ENCODE data around the gene COQ9.

Gene COQ9

GRCh38 chr16:57473176-57473840 lies 26.0 kb downstream of the COQ9 start:
- DNase-seq, result no peak

GRCh38 chr16:57473906-57474305 lies 26.6 kb downstream of the COQ9 start:
- DNase-seq, result no peak

DNA sequence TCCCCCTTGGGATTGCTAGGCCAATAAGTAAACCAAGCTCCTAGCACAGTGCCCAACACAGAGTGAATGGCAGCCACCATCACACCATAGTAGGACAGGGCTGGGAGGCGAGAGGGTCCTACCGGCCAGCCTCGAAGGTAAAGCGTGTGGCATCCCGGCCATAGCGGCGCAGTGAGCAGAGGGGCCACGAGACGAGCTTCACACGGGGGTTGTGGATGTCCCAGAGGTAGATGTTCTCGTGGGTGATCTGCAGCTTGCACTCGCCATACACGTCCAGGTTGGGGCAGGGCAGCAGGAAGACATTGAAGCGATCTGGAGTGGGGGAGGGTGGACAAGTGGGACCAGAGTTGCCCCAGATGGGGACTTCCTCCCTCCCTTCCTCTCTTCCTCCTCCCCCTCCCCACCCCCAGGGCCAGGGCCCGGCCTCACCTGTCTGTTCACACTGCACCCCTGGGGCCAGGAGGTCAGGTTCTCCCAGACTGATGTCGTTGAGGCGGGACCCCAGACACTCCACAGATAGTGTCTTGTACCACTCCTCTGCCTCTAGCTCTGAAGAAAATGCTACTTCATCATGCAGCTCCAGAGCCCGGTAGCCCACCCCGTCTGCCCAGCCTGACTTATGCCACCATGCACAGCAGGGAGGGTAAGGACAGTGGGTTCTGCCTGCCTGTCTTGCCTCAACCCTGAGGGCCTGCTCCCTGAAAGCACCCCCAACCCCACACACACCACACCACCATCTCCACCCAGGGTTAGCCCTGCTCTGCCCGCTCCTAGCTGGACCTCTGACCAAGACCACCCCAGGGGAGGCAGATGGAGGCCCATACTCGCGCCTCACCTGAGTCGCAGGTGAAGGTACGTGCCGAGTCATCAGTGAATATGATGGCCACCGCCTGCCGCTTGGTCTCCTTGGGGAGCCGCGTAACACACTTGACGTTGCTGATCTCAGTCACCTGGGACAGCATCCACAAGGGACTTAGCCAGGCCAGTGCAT lies 27.7 kb downstream of the COQ9 start:
- no peak for DNase-seq

- DNase-seq, result no peak
These were observed 28.5 kb downstream of the COQ9 start for GRCh38 chr16:57475711-57476339.

DNA sequence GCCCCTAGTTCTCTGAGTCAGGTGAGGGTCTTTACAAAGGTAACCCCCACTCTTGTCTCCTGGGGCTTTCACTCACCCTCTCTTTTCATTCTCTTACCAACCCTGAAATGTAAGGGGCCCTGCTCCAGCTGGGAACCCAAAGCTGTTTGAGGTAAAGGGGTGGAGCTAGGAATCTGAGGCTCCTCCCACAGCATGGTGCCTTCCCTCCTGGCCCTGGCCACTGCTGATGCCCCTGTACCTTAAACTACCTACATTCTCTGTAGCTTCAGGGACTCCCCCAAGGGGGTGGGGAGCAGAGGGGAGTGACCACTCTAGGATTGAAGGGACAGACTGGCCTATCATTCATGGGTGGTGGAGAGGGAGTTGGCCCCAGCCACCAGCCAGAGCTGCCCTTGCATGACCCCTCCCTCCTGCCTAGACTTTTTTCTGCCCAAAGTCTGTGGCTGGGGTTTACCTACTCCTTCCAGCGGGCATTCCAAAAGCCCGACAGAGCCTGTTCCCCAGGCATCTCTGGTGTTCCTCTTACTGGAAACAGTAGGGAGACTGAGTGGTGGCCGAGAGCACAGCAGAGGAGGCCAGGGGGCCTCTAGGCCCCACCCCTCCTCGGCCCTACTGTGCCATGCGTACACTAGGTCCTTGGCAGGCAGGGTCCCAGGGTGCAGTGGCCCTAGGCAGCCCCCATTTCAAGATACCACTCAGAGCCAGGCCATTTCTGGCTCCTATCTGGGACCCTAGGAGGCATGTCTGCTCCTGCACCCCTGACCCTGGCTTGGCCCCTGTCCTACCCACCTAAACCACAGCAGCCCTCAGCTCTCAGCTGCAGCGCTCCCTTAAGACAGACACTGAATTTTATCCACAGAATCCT lies 29.5 kb downstream of the COQ9 start:
- no peak for DNase-seq

GRCh38 chr16:57477531-57478202 lies 30.4 kb downstream of the COQ9 start:
- no peak for DNase-seq

DNA sequence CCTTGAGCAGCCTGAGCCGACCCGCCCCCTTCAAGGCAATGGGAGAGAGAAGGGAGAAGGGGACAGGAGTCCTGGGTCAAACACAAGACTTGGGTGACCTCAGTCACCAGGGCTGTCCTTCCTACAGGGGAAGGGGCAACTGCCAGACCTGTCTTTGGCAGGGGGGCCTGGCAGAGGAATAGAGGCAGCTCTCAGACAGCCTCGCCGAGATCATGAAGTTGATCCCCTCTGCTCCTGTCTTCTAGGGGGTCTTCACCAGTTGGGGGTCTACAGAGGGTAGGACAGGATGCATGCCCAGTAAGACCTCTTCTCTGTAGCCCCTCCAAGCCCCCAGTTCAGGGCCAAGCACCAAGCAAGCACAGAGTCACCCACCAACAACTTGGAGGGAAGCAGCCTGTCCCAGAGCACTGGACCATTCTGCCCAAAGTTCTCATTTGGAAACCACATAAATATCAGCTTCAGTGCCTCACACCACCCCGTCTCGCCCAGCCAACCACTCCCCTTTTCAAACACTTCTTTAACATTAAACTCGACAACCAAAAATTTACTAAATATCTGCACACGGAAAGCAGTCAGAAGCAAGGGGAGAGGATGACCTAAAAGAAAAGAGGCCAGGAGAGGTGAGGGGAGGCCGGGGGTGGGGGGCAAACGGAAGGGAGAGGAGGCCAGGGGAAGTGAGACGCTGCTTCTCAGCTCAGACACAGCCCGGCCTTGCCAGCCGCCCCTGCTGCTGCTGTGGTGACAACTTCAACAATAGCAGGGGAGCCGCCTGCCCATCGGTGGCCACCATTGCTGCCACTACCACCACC lies 31.3 kb downstream of the COQ9 start:
- DNase-seq, result no peak

- DNase-seq, result no peak
These were observed 32.1 kb downstream of the COQ9 start for GRCh38 chr16:57479205-57479975.

DNA sequence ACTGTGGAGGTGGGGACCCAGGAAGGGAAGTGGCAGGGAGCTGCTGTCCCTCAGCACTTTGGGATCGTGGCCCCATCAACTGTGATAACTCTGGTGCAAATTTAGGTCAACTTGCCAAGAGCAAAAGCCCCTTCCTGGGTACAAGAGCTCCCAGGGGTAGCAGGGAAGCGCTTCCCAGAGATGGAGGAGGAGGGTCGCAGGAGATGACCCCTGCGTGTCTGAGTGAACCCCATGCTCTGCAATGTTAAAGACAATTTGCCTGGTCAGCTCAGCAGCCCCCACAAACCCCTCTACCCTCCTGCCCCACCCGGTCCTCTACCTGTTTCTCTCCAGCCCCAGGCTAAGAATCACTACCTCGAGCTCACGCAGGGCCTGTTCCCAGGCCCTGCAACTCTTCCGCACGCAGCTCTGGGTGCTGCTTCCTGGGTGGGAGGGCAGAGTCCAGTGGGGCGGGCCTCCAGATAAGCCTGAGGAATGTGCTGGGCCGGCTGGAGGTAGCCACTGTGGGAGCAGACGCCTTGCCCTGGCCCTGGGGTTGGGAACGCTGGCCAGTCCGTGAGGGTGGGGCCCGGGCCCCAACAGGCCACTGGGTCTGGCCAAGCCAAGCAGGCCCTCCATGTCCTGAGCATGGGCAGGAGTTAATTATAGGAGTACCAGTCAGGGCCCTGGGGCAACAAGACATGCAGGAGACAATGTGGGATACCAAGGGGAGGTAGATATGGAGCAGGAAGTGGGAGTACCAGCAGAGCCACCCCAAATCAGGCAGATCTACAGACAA lies 32.9 kb downstream of the COQ9 start:
- no peak for DNase-seq

GRCh38 chr16:57480754-57481230 lies 33.5 kb downstream of the COQ9 start:
- no peak for DNase-seq

DNA sequence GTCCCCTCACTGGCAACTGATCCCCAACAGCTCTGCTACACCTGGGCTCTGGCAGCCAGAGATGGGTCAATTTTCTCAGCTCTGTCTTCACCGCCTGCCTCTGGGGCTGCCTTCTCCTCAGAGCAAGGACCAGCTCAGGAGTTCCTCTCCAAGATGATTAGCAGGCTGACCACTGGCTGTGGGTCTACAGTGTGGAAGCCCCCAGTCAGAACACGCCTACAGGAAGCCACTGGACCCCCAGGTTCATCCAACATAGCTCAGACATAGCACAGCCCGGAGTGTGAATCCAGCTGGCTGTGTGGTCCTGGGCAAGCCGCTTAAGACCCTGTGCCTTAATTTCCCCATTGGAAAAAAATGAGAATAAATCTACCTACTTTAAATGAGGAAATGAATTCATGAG lies 34.1 kb downstream of the COQ9 start:
- DNase-seq, result no peak

DNA sequence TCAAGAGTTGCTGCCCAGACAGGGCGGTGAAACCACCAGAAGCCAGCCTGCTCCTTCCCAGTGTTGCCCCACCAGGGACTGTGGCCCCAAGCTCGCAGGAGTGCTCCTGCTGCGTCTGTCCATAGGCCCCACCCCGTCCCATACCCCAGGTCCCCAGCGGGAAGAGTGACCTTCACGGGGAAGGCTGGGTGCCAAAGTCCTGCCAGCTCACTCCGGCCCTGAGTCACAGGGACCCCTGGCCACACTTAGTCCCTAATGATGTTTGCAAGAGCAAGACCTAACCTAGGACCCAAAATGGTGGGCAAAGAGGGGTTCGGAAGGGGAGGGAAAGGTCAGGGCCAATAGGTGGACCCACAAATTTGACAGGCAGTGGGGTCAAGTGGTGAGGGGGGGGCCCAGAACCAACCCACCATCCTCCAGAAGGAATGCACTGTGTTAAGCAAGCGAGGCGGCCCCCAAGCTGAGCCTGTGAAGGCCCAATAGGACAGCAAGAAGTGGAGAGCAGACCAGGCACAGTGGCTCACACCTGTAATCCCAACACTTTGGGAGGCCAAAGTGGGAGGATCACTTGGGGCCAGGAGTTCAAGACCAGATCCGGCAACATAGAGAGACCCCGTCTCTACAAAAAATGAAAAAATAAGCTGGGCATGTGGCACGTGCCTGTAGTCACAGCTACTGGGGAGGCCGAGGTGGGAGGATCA lies 35.7 kb downstream of the COQ9 start:
- no peak for DNase-seq

DNA sequence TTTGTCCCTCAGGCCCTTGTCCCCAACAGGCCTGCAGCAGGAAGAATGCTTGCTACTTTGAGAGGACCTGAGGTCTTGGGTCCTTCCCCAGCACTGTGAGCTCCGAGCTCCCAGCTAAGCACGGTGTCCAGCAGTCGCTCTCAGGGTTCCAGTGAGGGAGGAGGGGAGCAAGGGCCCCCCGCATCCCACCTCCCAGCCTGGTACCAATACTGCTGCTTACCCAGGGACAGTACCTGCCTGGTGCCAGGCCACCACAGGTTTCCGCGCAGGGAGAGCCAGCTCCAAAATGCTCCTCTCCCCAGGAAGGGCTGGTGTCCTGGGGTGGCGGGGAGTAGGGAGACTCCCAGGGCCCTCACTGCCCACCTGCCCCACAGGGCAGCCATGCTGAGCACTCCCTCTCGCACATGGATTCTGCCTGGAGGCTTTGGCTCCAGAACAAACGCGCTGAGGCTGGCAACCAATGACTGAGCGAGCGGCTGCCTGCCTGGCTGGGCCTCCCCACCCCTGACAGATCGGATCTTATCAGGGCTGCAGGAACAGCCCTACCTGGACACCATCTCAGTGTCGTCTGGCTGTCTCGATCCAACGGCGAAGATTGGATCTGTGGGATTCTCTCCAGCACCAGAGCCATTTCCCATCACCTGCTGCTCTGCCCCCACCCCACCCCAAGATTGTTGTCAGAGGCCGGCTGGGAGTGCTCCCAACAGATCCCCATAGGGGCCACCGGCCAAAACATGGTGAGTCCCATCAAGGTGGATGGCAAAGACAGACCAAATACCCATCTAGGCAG lies 36.6 kb downstream of the COQ9 start:
- no peak for DNase-seq

GRCh38 chr16:57484515-57485005 lies 37.3 kb downstream of the COQ9 start:
- DNase-seq, result no peak

- no peak for DNase-seq
These were observed 38.0 kb downstream of the COQ9 start for GRCh38 chr16:57485091-57485915.

- no peak for DNase-seq
These were observed 38.9 kb downstream of the COQ9 start, which contains the start of gene DOK4 for GRCh38 chr16:57485916-57486857. DOK4 (minus strand) TSS chr16:57486493; CDS start chr16:57479507, 6,986 bp downstream.
